ENCODE results near the gene SNX18. TPM values are rescaled to one million over a fixed set of nuclear protein-coding genes. Genes with fewer than 3 reads are reported as not detected.

Gene SNX18
- total and polyA plus RNA-seq, 2 experiments from 2014 or later = 4.7 to 33.0 TPM

DNA sequence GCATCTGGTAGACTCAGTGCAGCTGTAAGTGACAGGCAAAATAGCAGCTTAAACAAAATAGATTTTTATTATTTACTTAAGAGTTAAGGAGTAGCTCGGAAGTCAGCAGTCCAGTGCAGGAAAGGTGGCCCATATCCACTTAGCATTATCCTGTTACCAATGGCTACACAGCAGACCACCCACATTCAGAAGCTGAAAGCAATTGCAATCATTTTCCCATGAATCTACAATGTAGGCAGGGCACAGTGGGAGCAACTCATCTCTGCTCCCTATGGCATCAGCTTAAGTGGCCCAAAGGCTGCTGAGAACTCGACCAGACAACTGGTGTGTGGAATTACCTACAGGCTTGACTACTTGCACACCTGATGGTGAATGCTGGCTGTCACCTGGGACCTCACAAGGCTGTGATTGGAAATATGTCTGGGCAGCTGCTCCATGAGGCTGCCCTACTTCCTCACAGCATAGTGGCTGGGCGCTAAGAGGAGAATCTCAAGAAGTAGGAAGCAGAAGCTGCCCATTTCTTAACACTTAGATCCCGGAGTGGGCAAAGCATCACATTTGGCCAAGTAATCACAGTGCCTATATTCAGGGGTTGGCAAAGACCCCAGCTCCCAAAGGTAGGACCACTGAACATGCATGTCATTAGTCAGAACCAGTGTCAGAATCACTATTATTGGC is 56.4 kb downstream of the SNX18 start:
- H3K9me3 Mint-ChIP-seq = no peaks in the 10 kb centered on the region
- H3K4me3 Mint-ChIP-seq = no peak overlapping the region
- H3K27ac ChIP-seq (ENCODE audit: low read depth) = no peak overlapping the region
- H4K20me1 ChIP-seq (replicated peaks; ENCODE audit: insufficient read depth) = no peaks in the 10 kb centered on the region
- no peaks in the 10 kb centered on the region for H3K4me1 ChIP-seq (ENCODE audit: insufficient read depth)
- no peaks in the 10 kb centered on the region for H3F3A ChIP-seq (replicated peaks; ENCODE audit: low read depth)
- TF ChIP-seq, protein P1, sequence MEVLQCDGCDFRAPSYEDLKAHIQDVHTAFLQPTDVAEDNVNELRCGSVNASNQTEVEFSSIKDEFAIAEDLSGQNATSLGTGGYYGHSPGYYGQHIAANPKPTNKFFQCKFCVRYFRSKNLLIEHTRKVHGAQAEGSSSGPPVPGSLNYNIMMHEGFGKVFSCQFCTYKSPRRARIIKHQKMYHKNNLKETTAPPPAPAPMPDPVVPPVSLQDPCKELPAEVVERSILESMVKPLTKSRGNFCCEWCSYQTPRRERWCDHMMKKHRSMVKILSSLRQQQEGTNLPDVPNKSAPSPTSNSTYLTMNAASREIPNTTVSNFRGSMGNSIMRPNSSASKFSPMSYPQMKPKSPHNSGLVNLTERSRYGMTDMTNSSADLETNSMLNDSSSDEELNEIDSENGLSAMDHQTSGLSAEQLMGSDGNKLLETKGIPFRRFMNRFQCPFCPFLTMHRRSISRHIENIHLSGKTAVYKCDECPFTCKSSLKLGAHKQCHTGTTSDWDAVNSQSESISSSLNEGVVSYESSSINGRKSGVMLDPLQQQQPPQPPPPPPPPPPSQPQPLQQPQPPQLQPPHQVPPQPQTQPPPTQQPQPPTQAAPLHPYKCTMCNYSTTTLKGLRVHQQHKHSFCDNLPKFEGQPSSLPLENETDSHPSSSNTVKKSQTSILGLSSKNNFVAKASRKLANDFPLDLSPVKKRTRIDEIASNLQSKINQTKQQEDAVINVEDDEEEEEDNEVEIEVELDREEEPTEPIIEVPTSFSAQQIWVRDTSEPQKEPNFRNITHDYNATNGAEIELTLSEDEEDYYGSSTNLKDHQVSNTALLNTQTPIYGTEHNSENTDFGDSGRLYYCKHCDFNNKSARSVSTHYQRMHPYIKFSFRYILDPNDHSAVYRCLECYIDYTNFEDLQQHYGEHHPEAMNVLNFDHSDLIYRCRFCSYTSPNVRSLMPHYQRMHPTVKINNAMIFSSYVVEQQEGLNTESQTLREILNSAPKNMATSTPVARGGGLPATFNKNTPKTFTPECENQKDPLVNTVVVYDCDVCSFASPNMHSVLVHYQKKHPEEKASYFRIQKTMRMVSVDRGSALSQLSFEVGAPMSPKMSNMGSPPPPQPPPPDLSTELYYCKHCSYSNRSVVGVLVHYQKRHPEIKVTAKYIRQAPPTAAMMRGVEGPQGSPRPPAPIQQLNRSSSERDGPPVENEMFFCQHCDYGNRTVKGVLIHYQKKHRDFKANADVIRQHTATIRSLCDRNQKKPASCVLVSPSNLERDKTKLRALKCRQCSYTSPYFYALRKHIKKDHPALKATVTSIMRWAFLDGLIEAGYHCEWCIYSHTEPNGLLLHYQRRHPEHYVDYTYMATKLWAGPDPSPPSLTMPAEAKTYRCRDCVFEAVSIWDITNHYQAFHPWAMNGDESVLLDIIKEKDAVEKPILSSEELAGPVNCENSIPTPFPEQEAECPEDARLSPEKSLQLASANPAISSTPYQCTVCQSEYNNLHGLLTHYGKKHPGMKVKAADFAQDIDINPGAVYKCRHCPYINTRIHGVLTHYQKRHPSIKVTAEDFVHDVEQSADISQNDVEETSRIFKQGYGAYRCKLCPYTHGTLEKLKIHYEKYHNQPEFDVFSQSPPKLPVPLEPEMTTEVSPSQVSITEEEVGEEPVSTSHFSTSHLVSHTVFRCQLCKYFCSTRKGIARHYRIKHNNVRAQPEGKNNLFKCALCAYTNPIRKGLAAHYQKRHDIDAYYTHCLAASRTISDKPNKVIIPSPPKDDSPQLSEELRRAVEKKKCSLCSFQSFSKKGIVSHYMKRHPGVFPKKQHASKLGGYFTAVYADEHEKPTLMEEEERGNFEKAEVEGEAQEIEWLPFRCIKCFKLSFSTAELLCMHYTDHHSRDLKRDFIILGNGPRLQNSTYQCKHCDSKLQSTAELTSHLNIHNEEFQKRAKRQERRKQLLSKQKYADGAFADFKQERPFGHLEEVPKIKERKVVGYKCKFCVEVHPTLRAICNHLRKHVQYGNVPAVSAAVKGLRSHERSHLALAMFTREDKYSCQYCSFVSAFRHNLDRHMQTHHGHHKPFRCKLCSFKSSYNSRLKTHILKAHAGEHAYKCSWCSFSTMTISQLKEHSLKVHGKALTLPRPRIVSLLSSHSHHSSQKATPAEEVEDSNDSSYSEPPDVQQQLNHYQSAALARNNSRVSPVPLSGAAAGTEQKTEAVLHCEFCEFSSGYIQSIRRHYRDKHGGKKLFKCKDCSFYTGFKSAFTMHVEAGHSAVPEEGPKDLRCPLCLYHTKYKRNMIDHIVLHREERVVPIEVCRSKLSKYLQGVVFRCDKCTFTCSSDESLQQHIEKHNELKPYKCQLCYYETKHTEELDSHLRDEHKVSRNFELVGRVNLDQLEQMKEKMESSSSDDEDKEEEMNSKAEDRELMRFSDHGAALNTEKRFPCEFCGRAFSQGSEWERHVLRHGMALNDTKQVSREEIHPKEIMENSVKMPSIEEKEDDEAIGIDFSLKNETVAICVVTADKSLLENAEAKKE (CRISPR knock-in tag; IDR thresholded peaks at IDR 0.05) = no peak
- TF ChIP-seq, protein P2, sequence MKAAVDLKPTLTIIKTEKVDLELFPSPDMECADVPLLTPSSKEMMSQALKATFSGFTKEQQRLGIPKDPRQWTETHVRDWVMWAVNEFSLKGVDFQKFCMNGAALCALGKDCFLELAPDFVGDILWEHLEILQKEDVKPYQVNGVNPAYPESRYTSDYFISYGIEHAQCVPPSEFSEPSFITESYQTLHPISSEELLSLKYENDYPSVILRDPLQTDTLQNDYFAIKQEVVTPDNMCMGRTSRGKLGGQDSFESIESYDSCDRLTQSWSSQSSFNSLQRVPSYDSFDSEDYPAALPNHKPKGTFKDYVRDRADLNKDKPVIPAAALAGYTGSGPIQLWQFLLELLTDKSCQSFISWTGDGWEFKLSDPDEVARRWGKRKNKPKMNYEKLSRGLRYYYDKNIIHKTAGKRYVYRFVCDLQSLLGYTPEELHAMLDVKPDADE (IDR thresholded peaks at IDR 0.05) = no peak
- TF ChIP-seq NANOG (IDR thresholded peaks at IDR 0.05; ENCODE audit: borderline replicate concordance) = no peak
- TF ChIP-seq, protein P3, sequence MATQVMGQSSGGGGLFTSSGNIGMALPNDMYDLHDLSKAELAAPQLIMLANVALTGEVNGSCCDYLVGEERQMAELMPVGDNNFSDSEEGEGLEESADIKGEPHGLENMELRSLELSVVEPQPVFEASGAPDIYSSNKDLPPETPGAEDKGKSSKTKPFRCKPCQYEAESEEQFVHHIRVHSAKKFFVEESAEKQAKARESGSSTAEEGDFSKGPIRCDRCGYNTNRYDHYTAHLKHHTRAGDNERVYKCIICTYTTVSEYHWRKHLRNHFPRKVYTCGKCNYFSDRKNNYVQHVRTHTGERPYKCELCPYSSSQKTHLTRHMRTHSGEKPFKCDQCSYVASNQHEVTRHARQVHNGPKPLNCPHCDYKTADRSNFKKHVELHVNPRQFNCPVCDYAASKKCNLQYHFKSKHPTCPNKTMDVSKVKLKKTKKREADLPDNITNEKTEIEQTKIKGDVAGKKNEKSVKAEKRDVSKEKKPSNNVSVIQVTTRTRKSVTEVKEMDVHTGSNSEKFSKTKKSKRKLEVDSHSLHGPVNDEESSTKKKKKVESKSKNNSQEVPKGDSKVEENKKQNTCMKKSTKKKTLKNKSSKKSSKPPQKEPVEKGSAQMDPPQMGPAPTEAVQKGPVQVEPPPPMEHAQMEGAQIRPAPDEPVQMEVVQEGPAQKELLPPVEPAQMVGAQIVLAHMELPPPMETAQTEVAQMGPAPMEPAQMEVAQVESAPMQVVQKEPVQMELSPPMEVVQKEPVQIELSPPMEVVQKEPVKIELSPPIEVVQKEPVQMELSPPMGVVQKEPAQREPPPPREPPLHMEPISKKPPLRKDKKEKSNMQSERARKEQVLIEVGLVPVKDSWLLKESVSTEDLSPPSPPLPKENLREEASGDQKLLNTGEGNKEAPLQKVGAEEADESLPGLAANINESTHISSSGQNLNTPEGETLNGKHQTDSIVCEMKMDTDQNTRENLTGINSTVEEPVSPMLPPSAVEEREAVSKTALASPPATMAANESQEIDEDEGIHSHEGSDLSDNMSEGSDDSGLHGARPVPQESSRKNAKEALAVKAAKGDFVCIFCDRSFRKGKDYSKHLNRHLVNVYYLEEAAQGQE (IDR thresholded peaks at IDR 0.05; ENCODE audit: unreplicated experiment) = no peak
- no peak for TF ChIP-seq ZNF331 (CRISPR knock-in tag; IDR thresholded peaks at IDR 0.05; ENCODE audit: low read depth)
- TF ChIP-seq, protein P4, sequence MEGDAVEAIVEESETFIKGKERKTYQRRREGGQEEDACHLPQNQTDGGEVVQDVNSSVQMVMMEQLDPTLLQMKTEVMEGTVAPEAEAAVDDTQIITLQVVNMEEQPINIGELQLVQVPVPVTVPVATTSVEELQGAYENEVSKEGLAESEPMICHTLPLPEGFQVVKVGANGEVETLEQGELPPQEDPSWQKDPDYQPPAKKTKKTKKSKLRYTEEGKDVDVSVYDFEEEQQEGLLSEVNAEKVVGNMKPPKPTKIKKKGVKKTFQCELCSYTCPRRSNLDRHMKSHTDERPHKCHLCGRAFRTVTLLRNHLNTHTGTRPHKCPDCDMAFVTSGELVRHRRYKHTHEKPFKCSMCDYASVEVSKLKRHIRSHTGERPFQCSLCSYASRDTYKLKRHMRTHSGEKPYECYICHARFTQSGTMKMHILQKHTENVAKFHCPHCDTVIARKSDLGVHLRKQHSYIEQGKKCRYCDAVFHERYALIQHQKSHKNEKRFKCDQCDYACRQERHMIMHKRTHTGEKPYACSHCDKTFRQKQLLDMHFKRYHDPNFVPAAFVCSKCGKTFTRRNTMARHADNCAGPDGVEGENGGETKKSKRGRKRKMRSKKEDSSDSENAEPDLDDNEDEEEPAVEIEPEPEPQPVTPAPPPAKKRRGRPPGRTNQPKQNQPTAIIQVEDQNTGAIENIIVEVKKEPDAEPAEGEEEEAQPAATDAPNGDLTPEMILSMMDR (conservative IDR thresholded peaks at IDR 0.05; ENCODE audit: low read depth in 2 of 2) = no peak
- no peak for TF ChIP-seq STAT1 (IDR thresholded peaks at IDR 0.05; ENCODE audit: unreplicated experiment)
- TF ChIP-seq EZH2phosphoT487 (IDR thresholded peaks at IDR 0.05; ENCODE audit: unreplicated experiment) = no peak
- TF ChIP-seq POLR2AphosphoS5 (IDR thresholded peaks at IDR 0.05; ENCODE audit: low read depth) = no peak
- peaks cover 2% of the 10 kb centered on the region; the same call in 1 of the 3 replicates for H3K4me1 Mint-ChIP-seq
- peaks cover 6% of the 10 kb centered on the region for H3K27me3 Mint-ChIP-seq (ENCODE audit: insufficient read depth, low read depth, poor library complexity)
- DNase-seq (ENCODE audit: low spot score) (no peak), ATAC-seq (no peak)
- H3K36me3 Mint-ChIP-seq (ENCODE audit: low read depth) = no peaks in the 10 kb centered on the region
- peaks cover 16% of the 10 kb centered on the region for H3K9me2 ChIP-seq (ENCODE audit: insufficient read depth)
- no peak overlapping the region for H3K27ac Mint-ChIP-seq
- H2AFZ ChIP-seq = no peak overlapping the region
- no peaks in the 10 kb centered on the region for H3K27me3 ChIP-seq (ENCODE audit: insufficient read depth)
- H3K4me2 ChIP-seq = no peak overlapping the region
- no peaks in the 10 kb centered on the region for H3K36me3 ChIP-seq (ENCODE audit: insufficient read depth)
- no peak overlapping the region for H3K4me3 ChIP-seq
- no peaks in the 10 kb centered on the region for H3K79me2 ChIP-seq (replicated peaks; ENCODE audit: insufficient read depth)

Data from GM23338 (cell line).